HEK293 (cell line): ENCODE measurements around the gene KIRREL3.

ENCODE experiments used
- CTCF ChIA-PET: fragments of 350-600 bp; formaldehyde crosslinking; extraction: SDS; loops from one replicate; lab custom pipeline; 2021; ENCODE audit warnings: antibody characterized with exemption; lab: Yijun Ruan, JAX
- POLR2A ChIA-PET: fragments of 300-600 bp; formaldehyde crosslinking; extraction: SDS; loops from one replicate; lab custom pipeline; 2020; ENCODE audit warnings: antibody characterized with exemption, inconsistent platforms; lab: Yijun Ruan, JAX
- H3K27ac ChIP-seq: fragments of 200-500 bp; sonication (Bioruptor generic); 2 replicates; pipeline ENCODE4 v1.5.1; 2014; ENCODE audit warnings: low read depth, low read length, control low read depth, inconsistent platforms; ENCODE audit errors: extremely low read depth
- H3K36me3 ChIP-seq, 2 experiments: fragments of 200-500 bp in 1 of 2; sonication (Bioruptor generic) in 1 of 2; 1 replicate in 1 of 2; 2 replicates in 1 of 2; pipeline ENCODE4 v1.5.1; 2014 to 2017; ENCODE audit warnings: inconsistent platforms in 2 of 2, low read length in 2 of 2; ENCODE audit not compliant: control insufficient read depth in 2 of 2, insufficient read depth in 1 of 2
- H3K4me1 ChIP-seq: fragments of 200-500 bp; sonication (Bioruptor generic); 2 replicates; pipeline ENCODE4 v1.5.1; 2014; ENCODE audit warnings: mild to moderate bottlenecking, low read length, inconsistent platforms; ENCODE audit not compliant: control insufficient read depth, insufficient read depth
- H3K4me3 ChIP-seq: 2 replicates; pipeline ENCODE4 v1.5.1; 2011; ENCODE audit warnings: low read depth, mild to moderate bottlenecking, control low read depth, low read length, moderate library complexity
- H3K9me3 ChIP-seq: fragments of 200-500 bp; sonication (Bioruptor generic); 2 replicates; pipeline ENCODE4 v1.5.1; 2014; ENCODE audit warnings: low read depth, low read length, inconsistent platforms; ENCODE audit not compliant: control insufficient read depth, insufficient read depth
- HOXD13 ChIP-seq: sonication (generic); formaldehyde crosslinking; IDR thresholded peaks from 2 replicates; pipeline ENCODE4 v1.8.0; 2022; ENCODE audit warnings: missing genetic modification reagents, borderline replicate concordance
- IKZF3 ChIP-seq: fragments of 450-650 bp; IDR thresholded peaks from 2 replicates; pipeline ENCODE4 v1.5.0; 2018; ENCODE audit warnings: missing biosample characterization, mild to moderate bottlenecking, missing genetic modification characterization, moderate library complexity
- KLF9 ChIP-seq: fragments of 450-650 bp; formaldehyde crosslinking; IDR thresholded peaks from 2 replicates; pipeline ENCODE4 v1.5.1; 2016; ENCODE audit warnings: missing biosample characterization, missing genetic modification characterization, low read depth
- OVOL3 ChIP-seq: fragments of 450-650 bp; formaldehyde crosslinking; IDR thresholded peaks from 2 replicates; pipeline ENCODE4 v1.5.1; 2016; ENCODE audit warnings: missing biosample characterization, missing genetic modification characterization
- TCF7L2 ChIP-seq: IDR thresholded peaks from 2 replicates; pipeline ENCODE4 v1.6.1; 2011; ENCODE audit warnings: low read depth, mild to moderate bottlenecking, inconsistent platforms, low read length, moderate library complexity, borderline replicate concordance
- YY1 ChIP-seq: fragments of 450-650 bp; formaldehyde crosslinking; IDR thresholded peaks from 2 replicates; pipeline ENCODE4 v1.5.1; 2018; ENCODE audit warnings: missing biosample characterization, missing genetic modification characterization
- ZNF24 ChIP-seq: fragments of 450-650 bp; formaldehyde crosslinking; IDR thresholded peaks from 2 replicates; pipeline ENCODE4 v1.5.1; 2016; ENCODE audit warnings: missing biosample characterization, missing genetic modification characterization
- ZNF416 ChIP-seq: fragments of 450-650 bp; formaldehyde crosslinking; IDR thresholded peaks from 2 replicates; pipeline ENCODE4 v1.5.1; 2016; ENCODE audit warnings: missing biosample characterization, missing genetic modification characterization
- ZNF48 ChIP-seq: fragments of 450-650 bp; formaldehyde crosslinking; IDR thresholded peaks from 2 replicates; pipeline ENCODE4 v1.5.1; 2016; ENCODE audit warnings: missing biosample characterization, missing genetic modification characterization
- ZNF571 ChIP-seq: fragments of 450-650 bp; formaldehyde crosslinking; IDR thresholded peaks from 2 replicates; pipeline ENCODE4 v1.5.0; 2017; ENCODE audit warnings: missing biosample characterization, missing genetic modification characterization
- ZNF600 ChIP-seq: fragments of 450-650 bp; formaldehyde crosslinking; IDR thresholded peaks from 2 replicates; pipeline ENCODE4 v1.5.1; 2016; ENCODE audit warnings: missing biosample characterization, missing genetic modification characterization
- ZNF621 ChIP-seq: fragments of 450-650 bp; formaldehyde crosslinking; IDR thresholded peaks from 2 replicates; pipeline ENCODE4 v1.5.1; 2017; ENCODE audit warnings: missing biosample characterization, missing genetic modification characterization
- ZNF658 ChIP-seq: fragments of 450-650 bp; formaldehyde crosslinking; IDR thresholded peaks from 2 replicates; pipeline ENCODE4; 2016; ENCODE audit warnings: missing biosample characterization, missing genetic modification characterization
- ZNF664 ChIP-seq: fragments of 450-650 bp; formaldehyde crosslinking; IDR thresholded peaks from 2 replicates; pipeline ENCODE4 v1.5.1; 2016; ENCODE audit warnings: missing biosample characterization, missing genetic modification characterization
- ZNF776 ChIP-seq: fragments of 450-650 bp; formaldehyde crosslinking; IDR thresholded peaks from 2 replicates; pipeline ENCODE4 v1.5.0; 2017; ENCODE audit warnings: missing biosample characterization, missing genetic modification characterization, borderline replicate concordance
- ZNF785 ChIP-seq: fragments of 450-650 bp; formaldehyde crosslinking; IDR thresholded peaks from 2 replicates; pipeline ENCODE4 v1.5.1; 2016; ENCODE audit warnings: missing biosample characterization, missing genetic modification characterization
- ZNF792 ChIP-seq: fragments of 450-650 bp; formaldehyde crosslinking; IDR thresholded peaks from 2 replicates; pipeline ENCODE4 v1.5.1; 2016; ENCODE audit warnings: missing biosample characterization, missing genetic modification characterization
- TF ChIP-seq, protein P1 (sequence below): fragments of 450-650 bp; formaldehyde crosslinking; IDR thresholded peaks from 2 replicates; pipeline ENCODE4 v1.5.1; 2017; ENCODE audit warnings: missing biosample characterization, missing genetic modification characterization
- TF ChIP-seq, protein P2 (sequence below): fragments of 450-650 bp; formaldehyde crosslinking; IDR thresholded peaks from 2 replicates; pipeline ENCODE4 v1.5.1; 2016; ENCODE audit warnings: missing biosample characterization, missing genetic modification characterization
- TF ChIP-seq, protein P3 (sequence below): fragments of 450-650 bp; formaldehyde crosslinking; IDR thresholded peaks from 2 replicates; pipeline ENCODE4 v1.5.1; 2016; ENCODE audit warnings: missing biosample characterization, missing genetic modification characterization
- TF ChIP-seq, protein P4 (sequence below): fragments of 450-650 bp; formaldehyde crosslinking; IDR thresholded peaks from 2 replicates; pipeline ENCODE4 v1.5.1; 2017; ENCODE audit warnings: missing biosample characterization, missing genetic modification characterization
- TF ChIP-seq, protein P5 (sequence below): fragments of 450-650 bp; formaldehyde crosslinking; IDR thresholded peaks from 2 replicates; pipeline ENCODE4 v1.5.1; 2017; ENCODE audit warnings: missing biosample characterization, missing genetic modification characterization

Gene KIRREL3

DNA sequence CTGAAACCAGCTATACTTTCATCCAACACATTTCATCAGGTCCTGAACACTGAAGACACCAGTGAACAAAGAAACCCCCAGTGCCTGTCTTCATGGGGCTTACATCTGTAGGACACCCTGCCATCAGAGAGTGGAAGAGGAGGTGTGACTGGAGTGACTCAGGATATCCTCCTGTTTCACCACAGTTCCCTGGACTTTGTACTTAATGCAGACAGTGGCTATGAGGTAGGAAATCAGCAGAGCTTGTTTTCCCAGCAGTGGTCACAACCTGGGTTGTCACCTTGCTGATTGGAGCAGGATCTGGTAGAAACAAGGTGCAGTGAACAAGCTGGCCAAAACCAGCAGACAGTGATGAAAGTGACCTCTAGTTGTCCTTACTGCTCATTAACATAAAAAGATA is 128.8 kb downstream of the KIRREL3 start (continued):
- TF ChIP-seq, protein P1, sequence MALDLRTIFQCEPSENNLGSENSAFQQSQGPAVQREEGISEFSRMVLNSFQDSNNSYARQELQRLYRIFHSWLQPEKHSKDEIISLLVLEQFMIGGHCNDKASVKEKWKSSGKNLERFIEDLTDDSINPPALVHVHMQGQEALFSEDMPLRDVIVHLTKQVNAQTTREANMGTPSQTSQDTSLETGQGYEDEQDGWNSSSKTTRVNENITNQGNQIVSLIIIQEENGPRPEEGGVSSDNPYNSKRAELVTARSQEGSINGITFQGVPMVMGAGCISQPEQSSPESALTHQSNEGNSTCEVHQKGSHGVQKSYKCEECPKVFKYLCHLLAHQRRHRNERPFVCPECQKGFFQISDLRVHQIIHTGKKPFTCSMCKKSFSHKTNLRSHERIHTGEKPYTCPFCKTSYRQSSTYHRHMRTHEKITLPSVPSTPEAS = no peak
- TF ChIP-seq, protein P2, sequence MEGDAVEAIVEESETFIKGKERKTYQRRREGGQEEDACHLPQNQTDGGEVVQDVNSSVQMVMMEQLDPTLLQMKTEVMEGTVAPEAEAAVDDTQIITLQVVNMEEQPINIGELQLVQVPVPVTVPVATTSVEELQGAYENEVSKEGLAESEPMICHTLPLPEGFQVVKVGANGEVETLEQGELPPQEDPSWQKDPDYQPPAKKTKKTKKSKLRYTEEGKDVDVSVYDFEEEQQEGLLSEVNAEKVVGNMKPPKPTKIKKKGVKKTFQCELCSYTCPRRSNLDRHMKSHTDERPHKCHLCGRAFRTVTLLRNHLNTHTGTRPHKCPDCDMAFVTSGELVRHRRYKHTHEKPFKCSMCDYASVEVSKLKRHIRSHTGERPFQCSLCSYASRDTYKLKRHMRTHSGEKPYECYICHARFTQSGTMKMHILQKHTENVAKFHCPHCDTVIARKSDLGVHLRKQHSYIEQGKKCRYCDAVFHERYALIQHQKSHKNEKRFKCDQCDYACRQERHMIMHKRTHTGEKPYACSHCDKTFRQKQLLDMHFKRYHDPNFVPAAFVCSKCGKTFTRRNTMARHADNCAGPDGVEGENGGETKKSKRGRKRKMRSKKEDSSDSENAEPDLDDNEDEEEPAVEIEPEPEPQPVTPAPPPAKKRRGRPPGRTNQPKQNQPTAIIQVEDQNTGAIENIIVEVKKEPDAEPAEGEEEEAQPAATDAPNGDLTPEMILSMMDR (tag by site-specific recombination) = no peak
- TF ChIP-seq HOXD13 (CRISPR knock-in tag) (no peak), ZNF776 (no peak), ZNF785 (tag by site-specific recombination) (no peak), ZNF621 (tag by site-specific recombination) (no peak), ZNF792 (tag by site-specific recombination) (no peak), IKZF3 (tag by site-specific recombination) (no peak)
- TF ChIP-seq, protein P3, sequence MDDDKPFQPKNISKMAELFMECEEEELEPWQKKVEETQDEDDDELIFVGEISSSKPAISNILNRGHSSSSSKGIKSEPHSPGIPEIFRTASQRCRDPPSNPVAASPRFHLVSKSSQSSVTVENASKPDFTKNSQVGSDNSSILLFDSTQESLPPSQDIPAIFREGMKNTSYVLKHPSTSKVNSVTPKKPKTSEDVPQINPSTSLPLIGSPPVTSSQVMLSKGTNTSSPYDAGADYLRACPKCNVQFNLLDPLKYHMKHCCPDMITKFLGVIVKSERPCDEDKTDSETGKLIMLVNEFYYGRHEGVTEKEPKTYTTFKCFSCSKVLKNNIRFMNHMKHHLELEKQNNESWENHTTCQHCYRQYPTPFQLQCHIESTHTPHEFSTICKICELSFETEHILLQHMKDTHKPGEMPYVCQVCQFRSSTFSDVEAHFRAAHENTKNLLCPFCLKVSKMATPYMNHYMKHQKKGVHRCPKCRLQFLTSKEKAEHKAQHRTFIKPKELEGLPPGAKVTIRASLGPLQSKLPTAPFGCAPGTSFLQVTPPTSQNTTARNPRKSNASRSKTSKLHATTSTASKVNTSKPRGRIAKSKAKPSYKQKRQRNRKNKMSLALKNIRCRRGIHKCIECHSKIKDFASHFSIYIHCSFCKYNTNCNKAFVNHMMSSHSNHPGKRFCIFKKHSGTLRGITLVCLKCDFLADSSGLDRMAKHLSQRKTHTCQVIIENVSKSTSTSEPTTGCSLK (tag by site-specific recombination) = no peak

DNA sequence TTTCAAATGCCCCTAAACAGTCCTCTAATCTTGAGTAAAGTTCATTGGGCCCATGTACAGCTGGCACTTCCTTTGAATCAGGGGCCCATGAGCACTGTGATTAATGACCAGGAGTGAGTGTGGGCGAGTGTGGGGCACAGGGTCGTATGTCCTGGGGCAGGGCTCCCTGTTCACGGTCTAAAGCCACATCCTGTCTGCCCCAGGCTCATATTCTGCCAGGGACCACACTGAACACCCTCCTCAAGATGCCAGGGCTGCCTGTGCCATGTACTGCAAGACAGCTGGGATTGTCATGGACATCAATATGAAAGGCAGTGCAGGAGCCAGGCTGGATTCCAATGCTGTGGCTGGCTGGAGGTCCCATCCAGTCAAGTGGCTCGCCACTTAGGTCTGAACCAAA is 130.5 kb downstream of the KIRREL3 start:
- Histone ChIP-seq H3K4me1 (no peaks in the 10 kb centered on the region), H3K9me3 (no peaks in the 10 kb centered on the region), H3K36me3 (no peaks in the 10 kb centered on the region), H3K27ac (no peak overlapping the region), H3K4me3 (no peak overlapping the region)
- TF ChIP-seq ZNF658 (tag by site-specific recombination) (no peak), YY1 (tag by site-specific recombination) (no peak), KLF9 (no peak), TCF7L2 (no peak), OVOL3 (tag by site-specific recombination) (no peak)
- TF ChIP-seq, protein P4, sequence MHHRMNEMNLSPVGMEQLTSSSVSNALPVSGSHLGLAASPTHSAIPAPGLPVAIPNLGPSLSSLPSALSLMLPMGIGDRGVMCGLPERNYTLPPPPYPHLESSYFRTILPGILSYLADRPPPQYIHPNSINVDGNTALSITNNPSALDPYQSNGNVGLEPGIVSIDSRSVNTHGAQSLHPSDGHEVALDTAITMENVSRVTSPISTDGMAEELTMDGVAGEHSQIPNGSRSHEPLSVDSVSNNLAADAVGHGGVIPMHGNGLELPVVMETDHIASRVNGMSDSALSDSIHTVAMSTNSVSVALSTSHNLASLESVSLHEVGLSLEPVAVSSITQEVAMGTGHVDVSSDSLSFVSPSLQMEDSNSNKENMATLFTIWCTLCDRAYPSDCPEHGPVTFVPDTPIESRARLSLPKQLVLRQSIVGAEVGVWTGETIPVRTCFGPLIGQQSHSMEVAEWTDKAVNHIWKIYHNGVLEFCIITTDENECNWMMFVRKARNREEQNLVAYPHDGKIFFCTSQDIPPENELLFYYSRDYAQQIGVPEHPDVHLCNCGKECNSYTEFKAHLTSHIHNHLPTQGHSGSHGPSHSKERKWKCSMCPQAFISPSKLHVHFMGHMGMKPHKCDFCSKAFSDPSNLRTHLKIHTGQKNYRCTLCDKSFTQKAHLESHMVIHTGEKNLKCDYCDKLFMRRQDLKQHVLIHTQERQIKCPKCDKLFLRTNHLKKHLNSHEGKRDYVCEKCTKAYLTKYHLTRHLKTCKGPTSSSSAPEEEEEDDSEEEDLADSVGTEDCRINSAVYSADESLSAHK (tag by site-specific recombination) = no peak
- CTCF ChIA-PET = no interaction called here
- POLR2A ChIA-PET = no interaction called here

DNA sequence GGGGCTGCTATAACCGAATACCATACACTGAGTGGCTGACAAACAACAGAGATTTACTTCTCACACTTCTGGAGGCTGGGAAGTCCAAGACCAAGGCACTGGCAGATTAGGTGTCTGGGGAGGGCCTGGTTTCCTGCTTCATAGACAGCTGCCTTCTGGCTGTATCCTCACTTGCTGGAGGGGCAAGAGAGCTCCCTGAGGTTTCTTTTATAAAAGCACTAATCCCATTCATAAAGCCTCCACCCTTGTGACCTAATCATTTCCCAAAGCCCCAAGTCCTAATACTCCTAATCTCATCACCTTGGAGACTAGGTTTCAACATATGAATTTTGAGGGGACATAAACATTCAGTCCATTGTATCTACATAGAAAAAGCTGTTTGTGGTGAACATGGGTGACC is 131.8 kb downstream of the KIRREL3 start:
- Histone ChIP-seq H3K36me3 (no peaks in the 10 kb centered on the region), H3K27ac (no peak overlapping the region), H3K4me1 (no peaks in the 10 kb centered on the region), H3K4me3 (no peak overlapping the region), H3K9me3 (no peaks in the 10 kb centered on the region)
- ChIA-PET CTCF (interaction anchor here (0.7 kb wide), 1 partner anchor 254 kb away, joined by 4 read pairs; no protein-coding TSS in a partner anchor), POLR2A (no interaction called here)
- TF ChIP-seq, protein P5, sequence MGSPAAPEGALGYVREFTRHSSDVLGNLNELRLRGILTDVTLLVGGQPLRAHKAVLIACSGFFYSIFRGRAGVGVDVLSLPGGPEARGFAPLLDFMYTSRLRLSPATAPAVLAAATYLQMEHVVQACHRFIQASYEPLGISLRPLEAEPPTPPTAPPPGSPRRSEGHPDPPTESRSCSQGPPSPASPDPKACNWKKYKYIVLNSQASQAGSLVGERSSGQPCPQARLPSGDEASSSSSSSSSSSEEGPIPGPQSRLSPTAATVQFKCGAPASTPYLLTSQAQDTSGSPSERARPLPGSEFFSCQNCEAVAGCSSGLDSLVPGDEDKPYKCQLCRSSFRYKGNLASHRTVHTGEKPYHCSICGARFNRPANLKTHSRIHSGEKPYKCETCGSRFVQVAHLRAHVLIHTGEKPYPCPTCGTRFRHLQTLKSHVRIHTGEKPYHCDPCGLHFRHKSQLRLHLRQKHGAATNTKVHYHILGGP = no peak
- TF ChIP-seq ZNF48 (tag by site-specific recombination) (no peak), ZNF664 (tag by site-specific recombination) (no peak), ZNF571 (no peak), ZNF776 (no peak), ZNF24 (no peak), ZNF416 (tag by site-specific recombination) (no peak), ZNF600 (tag by site-specific recombination) (no peak), ZNF658 (tag by site-specific recombination) (no peak)
